IPS-11a (cell line): ENCODE measurements around the gene RNASE8.

Experiments
- H3K4me3 ChIP-seq: one replicate; pipeline ENCODE4 v1.5.1; 2013; ENCODE audit warnings: low read depth, low read length, control low read depth

The RNASE8 gene

GRCh38 chr14:21050597-21050996 lies 7.0 kb upstream of the RNASE8 start:
- no peak overlapping the region for H3K4me3 ChIP-seq

GRCh38 chr14:21053184-21054122 lies 4.2 kb upstream of the RNASE8 start:
- no peak overlapping the region for H3K4me3 ChIP-seq

- no peak overlapping the region for H3K4me3 ChIP-seq
Observed at GRCh38 chr14:21054123-21054767, 3.4 kb upstream of the RNASE8 start.

DNA sequence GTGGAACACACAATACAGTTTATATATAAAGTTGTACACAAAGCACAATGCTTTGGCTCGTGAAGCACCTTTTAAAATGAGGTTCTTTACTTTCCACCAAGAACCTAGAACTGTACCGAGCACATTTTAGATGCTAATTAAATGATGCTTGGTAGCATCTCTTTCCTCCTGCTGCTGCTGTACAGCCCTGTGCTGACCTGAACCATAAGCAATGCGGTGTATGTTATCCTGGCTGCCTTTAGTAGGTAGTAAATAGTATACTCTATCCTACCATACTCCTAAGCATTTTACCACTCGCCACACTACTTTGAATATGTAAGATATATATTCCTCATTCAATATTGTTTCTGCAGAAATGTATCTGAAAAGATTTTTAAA lies 2.9 kb upstream of the RNASE8 start:
- no peak overlapping the region for H3K4me3 ChIP-seq

DNA sequence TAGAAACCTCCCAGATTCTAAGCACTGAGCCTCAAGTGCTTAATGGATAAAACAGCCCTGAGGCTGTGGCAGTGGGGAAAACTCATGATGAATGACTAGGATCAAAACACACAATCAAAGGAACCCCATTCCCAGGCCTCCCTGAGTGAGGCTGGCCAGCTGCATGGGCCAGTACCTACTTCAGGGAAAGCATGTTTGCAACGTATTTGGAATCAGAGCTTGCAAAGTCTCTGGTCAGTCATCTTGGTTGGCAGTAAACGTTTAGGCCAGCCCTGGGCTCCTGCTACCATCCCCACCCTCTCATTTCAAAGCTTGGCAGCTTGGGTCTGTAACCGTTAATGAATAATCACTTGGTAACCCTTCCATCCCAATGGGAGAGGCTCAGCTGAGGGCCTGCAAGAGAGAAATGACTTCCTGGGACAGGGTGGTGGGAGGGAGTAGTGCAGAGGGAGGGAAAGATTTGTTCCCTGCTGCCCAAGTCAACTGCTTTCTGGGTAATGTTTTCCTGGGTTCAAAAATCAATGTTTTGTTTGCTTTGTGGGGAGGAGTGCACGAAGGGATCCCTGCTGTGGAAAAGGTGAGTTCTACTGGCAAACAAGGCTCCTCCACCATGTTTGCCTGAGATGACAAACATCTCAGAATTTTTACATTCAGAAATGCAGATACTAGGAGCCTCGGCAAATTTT lies 2.0 kb upstream of the RNASE8 start:
- H3K4me3 ChIP-seq = no peak overlapping the region

GRCh38 chr14:21056520-21057163 lies 980 bp upstream of the RNASE8 start:
- H3K4me3 ChIP-seq = no peak overlapping the region

GRCh38 chr14:21058903-21059302 lies 1.3 kb downstream of the RNASE8 start:
- H3K4me3 ChIP-seq = no peak overlapping the region

- no peak overlapping the region for H3K4me3 ChIP-seq
Observed at GRCh38 chr14:21059842-21060613, 2.4 kb downstream of the RNASE8 start.

- no peak overlapping the region for H3K4me3 ChIP-seq
Observed at GRCh38 chr14:21060614-21061346, 3.2 kb downstream of the RNASE8 start.

GRCh38 chr14:21061347-21061668 lies 3.7 kb downstream of the RNASE8 start:
- H3K4me3 ChIP-seq = no peak overlapping the region

DNA sequence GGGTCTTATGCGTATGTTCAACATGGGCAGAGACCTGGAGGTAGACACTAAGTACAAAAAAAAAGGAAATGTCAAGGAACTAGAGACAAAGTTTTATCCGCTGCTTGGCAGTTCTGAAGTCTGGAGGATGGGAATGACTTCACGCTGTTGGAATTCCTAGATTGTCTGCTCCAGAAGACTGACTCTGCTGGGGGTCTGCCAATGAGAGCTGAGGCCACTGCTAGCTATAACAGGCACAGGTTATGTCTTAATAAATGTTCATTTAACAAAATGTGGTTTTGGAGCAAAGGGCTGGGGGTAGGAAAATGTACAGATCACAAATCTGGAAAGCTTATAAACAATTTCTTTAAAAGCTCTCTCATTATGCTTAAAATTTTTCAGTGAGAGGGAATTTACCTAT lies 5.9 kb downstream of the RNASE8 start:
- no peak overlapping the region for H3K4me3 ChIP-seq

GRCh38 chr14:21066882-21067502 lies 9.4 kb downstream of the RNASE8 start:
- H3K4me3 ChIP-seq = no peak overlapping the region

DNA sequence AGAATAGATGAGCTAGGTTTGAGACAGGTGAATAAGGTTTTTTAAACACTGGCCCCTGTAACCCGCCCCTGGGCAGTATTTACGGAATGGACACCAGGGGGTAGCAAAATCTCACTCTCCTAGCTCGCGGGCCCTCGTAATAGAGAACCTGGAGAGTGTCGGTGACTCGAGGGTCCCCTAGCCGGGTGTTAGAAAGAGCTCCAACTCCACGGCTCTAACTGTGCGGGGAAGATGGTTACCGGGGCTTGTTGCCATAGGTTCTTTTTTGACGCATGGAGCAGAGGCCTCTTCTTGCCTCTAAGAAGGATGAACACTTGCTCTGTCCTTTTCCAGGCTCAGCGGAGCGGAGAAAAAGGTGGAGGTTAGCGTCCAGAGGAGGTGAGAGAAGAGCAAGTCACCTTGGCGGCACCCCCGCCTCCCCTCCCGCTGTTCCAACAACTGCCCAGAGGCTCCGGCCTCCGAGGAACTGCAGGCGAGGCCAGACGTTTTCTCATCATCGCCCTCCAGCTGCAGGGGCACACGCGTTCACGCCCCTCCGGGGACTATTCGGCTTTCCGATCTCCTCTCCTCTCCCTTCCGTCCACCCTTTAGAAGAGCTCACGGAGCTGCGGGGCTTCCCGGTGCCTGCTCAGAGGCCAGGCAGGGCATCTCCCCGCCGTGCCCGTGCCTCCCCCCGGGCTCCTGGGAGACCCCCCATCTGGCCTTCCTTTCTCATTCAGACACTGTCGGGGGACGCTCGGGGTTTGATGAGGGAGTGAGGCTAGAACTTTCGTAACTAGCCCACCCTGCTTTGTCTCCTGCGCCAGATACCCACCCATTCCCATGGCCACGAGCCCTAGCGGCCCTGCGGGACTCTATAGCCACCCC lies 11.1 kb downstream of the RNASE8 start:
- peak overlapping the region; percentile 79 for H3K4me3 ChIP-seq

GRCh38 chr14:21069388-21070082 lies 11.9 kb downstream of the RNASE8 start:
- peak overlapping the region; percentile 79 for H3K4me3 ChIP-seq

DNA sequence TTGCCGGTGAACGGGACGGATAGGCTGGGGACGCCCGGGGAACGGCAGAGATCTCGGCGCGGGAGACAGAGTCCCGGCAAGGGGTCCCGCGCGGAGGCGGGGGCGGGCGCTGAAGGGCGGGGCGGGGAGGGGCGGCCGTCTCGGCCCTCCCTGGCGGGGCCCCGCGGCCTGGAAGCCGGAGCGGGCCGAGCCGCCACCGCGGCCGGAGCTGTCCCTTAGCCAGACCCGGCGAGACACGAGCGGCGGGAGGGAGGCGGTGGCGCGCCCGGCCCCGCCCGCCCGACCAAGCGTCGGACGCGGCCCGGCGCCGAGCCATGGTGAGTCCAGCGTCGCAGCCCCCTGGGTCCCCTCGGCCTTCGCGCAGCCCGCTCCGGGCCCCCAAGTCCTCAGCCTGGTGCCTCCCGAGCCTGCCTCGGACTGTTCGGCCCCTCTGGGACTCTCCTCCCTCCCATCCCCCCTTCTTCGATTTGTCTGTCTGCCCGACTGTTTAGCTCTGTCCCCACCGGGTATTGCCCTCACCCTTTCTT lies 12.5 kb downstream of the RNASE8 start, which contains the start of gene ARHGEF40:
Gene ARHGEF40 (plus strand): TSS at position 222 of the 527 bp plus-strand sequence. CDS start 93 bp downstream, at position 315.
- peak within 1 kb of the TSS; percentile 79 for H3K4me3 ChIP-seq

- H3K4me3 ChIP-seq = peak overlapping the region; percentile 79
Observed at GRCh38 chr14:21070610-21071224, 13.1 kb downstream of the RNASE8 start.
